H1 (cell line): ENCODE results near the gene TMBIM4.

Experiments used
- EZH2 ChIP-seq: fragments of 200-600 bp; sonication (generic); IDR thresholded peaks from 2 replicates; pipeline ENCODE4 v1.7.1; 2012; ENCODE audit warnings: low read depth, mild to moderate bottlenecking, moderate library complexity, low read length, inconsistent platforms; ENCODE audit not compliant: severe bottlenecking
- HDAC2 ChIP-seq, 2 experiments: fragments of 300-600 bp in 1 of 2; sonication (generic) in 1 of 2; IDR thresholded peaks; 2 replicates each; pipeline ENCODE4 v1.6.1; 2011 to 2012; ENCODE audit warnings: low read depth in 2 of 2, low read length in 2 of 2, mild to moderate bottlenecking in 2 of 2, moderate library complexity in 2 of 2, borderline replicate concordance in 1 of 2, inconsistent platforms in 1 of 2
- MAX ChIP-seq: IDR thresholded peaks from 2 replicates; pipeline ENCODE4 v1.6.1; 2012; ENCODE audit warnings: inconsistent platforms
- RBBP5 ChIP-seq: IDR thresholded peaks from 2 replicates; pipeline ENCODE4 v1.7.1; 2012; ENCODE audit warnings: low read depth, mild to moderate bottlenecking, inconsistent platforms, low read length, moderate library complexity, borderline replicate concordance
- RNF2 ChIP-seq: fragments of 200-900, 300-1000 bp; sonication (generic); IDR thresholded peaks from 2 replicates; pipeline ENCODE4 v1.7.1; 2016; ENCODE audit warnings: borderline replicate concordance, low read depth, mild to moderate bottlenecking, antibody characterized with exemption, low read length; ENCODE audit not compliant: poor library complexity, severe bottlenecking; ENCODE audit errors: missing control alignments
- RXRA ChIP-seq: IDR thresholded peaks from 2 replicates; pipeline ENCODE4 v1.6.1; 2011; ENCODE audit warnings: low read depth, mild to moderate bottlenecking, low read length, moderate library complexity; ENCODE audit not compliant: insufficient read depth
- TF ChIP-seq, protein P1 (sequence below), 3 experiments: IDR thresholded peaks; 1 replicate in 2 of 3; 2 replicates in 1 of 3; pipeline versions ENCODE4 v1.5.1 to v1.6.1; 2011; ENCODE audit warnings: low read length in 3 of 3, mild to moderate bottlenecking in 3 of 3, inconsistent platforms in 2 of 3, low read depth in 1 of 3, moderate library complexity in 1 of 3; ENCODE audit not compliant: insufficient read depth in 1 of 3; ENCODE audit errors: control extremely low read depth in 1 of 3

DNA sequence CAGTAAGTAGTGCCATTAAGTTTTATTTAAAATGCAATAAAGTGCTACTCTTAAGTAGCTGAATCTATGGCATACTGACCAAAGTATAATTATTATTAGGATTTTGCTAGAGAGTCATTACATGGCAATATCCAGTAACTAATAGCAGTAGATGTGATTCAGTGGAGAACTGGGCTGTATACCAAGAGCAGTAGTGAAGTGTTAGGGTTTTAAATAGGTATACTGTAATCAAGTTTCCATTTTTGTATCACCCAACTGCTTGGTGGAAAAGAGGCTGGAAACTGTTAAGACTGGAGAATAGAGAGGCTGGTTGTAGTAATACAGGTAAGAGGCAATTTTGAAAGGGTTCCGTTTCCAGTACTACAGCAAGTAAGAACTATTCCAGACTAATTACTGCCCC is 25.9 kb downstream of the TMBIM4 start:
- TF ChIP-seq HDAC2 (IDR thresholded peaks at IDR 0.05; ENCODE audit: borderline replicate concordance in 1 of 2, low read depth in 2 of 2, low read length in 2 of 2) (no peak), RXRA (no peak), MAX (no peak), RNF2 (no peak), EZH2 (no peak), RBBP5 (no peak)
- TF ChIP-seq, protein P1, sequence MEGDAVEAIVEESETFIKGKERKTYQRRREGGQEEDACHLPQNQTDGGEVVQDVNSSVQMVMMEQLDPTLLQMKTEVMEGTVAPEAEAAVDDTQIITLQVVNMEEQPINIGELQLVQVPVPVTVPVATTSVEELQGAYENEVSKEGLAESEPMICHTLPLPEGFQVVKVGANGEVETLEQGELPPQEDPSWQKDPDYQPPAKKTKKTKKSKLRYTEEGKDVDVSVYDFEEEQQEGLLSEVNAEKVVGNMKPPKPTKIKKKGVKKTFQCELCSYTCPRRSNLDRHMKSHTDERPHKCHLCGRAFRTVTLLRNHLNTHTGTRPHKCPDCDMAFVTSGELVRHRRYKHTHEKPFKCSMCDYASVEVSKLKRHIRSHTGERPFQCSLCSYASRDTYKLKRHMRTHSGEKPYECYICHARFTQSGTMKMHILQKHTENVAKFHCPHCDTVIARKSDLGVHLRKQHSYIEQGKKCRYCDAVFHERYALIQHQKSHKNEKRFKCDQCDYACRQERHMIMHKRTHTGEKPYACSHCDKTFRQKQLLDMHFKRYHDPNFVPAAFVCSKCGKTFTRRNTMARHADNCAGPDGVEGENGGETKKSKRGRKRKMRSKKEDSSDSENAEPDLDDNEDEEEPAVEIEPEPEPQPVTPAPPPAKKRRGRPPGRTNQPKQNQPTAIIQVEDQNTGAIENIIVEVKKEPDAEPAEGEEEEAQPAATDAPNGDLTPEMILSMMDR (IDR thresholded peaks at IDR 0.05; ENCODE audit: control extremely low read depth in 1 of 3, insufficient read depth in 1 of 3, low read depth in 1 of 3, low read length in 3 of 3): no peak
